ENCODE results near the gene TUBB3.

Gene TUBB3

GRCh38 chr16:89936034-89936433, 12.9 kb downstream of the TUBB3 start:
- H3K4me3 ChIP-seq (ENCODE audit: low read depth, low read length): no peak overlapping the region
- no peak for TF ChIP-seq CTCF (IDR thresholded peaks at IDR 0.05; ENCODE audit: insufficient read depth, low read depth, low read length, missing control alignments)
- DNase-seq (ENCODE audit: low read depth): no peak

GRCh38 chr16:89936508-89936907, 13.4 kb downstream of the TUBB3 start:
- DNase-seq (ENCODE audit: low read depth): no peak
- no peak overlapping the region for H3K4me3 ChIP-seq (ENCODE audit: low read depth, low read length)
- TF ChIP-seq CTCF (IDR thresholded peaks at IDR 0.05; ENCODE audit: insufficient read depth, low read depth, low read length, missing control alignments): no peak

GRCh38 chr16:89936981-89937380, 13.8 kb downstream of the TUBB3 start:
- DNase-seq (ENCODE audit: low read depth): no peak
- no peak for TF ChIP-seq CTCF (IDR thresholded peaks at IDR 0.05; ENCODE audit: insufficient read depth, low read depth, low read length, missing control alignments)
- no peak overlapping the region for H3K4me3 ChIP-seq (ENCODE audit: low read depth, low read length)

GRCh38 chr16:89938175-89938885, 15.2 kb downstream of the TUBB3 start:
- no peak overlapping the region for H3K4me3 ChIP-seq (ENCODE audit: low read depth, low read length)
- no peak for TF ChIP-seq CTCF (IDR thresholded peaks at IDR 0.05; ENCODE audit: insufficient read depth, low read depth, low read length, missing control alignments)
- no peak for DNase-seq (ENCODE audit: low read depth)

GRCh38 chr16:89944773-89945172, 21.6 kb downstream of the TUBB3 start:
- H3K4me3 ChIP-seq (ENCODE audit: low read depth, low read length): no peak overlapping the region
- no peak for TF ChIP-seq CTCF (IDR thresholded peaks at IDR 0.05; ENCODE audit: insufficient read depth, low read depth, low read length, missing control alignments)
- peak; percentile 72 for DNase-seq (ENCODE audit: low read depth)

GRCh38 chr16:89945654-89946053, 22.5 kb downstream of the TUBB3 start:
- no peak for DNase-seq (ENCODE audit: low read depth)
- no peak overlapping the region for H3K4me3 ChIP-seq (ENCODE audit: low read depth, low read length)
- no peak for TF ChIP-seq CTCF (IDR thresholded peaks at IDR 0.05; ENCODE audit: insufficient read depth, low read depth, low read length, missing control alignments)

GRCh38 chr16:89946515-89946914, 23.4 kb downstream of the TUBB3 start:
- H3K4me3 ChIP-seq (ENCODE audit: low read depth, low read length): no peak overlapping the region
- DNase-seq (ENCODE audit: low read depth): no peak
- TF ChIP-seq CTCF (IDR thresholded peaks at IDR 0.05; ENCODE audit: insufficient read depth, low read depth, low read length, missing control alignments): no peak

Data from GM12865 (cell line).